GM18868 (cell line): ENCODE data around the gene LCE3E.
"Not testable (repeated sequence)": the region's sequence is repeated elsewhere in the genome, so short reads cannot be mapped to it uniquely, and the experiment has no call there.

Experiments used
- ATAC-seq: cut with Tn5 transposase; IDR thresholded peaks from one replicate; pipeline ENCODE4 v1.9.1; 2021; ENCODE audit warnings: mild to moderate bottlenecking, moderate library complexity; ENCODE audit not compliant: unreplicated experiment

The LCE3E gene, protein sequence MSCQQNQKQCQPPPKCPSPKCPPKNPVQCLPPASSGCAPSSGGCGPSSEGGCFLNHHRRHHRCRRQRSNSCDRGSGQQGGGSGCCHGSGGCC

DNA sequence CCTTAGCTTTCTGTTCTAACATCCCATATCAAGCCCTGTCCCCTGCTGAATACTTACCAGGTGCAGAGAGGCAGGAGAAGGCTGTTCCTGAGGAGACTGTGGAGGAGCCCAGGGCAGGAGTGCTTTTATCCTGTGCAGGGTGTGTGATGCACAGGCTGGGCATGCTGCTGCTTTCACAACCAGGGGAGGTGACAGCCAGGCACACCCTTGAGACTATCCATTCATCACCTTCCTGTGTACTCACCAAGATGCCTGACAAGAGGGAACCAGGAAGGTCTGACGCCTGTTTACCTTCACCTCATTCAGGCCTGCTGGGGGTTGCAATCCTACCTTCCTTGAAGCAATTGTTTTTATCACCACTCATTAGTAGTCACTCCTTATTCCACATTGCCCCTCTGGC, at the start of gene LCE3E:
Gene LCE3E (minus strand): TSS at position 100 of the 400 bp plus-strand sequence. CDS start 572 bp downstream, outside the sequence.
- ATAC-seq, result no peak

DNA sequence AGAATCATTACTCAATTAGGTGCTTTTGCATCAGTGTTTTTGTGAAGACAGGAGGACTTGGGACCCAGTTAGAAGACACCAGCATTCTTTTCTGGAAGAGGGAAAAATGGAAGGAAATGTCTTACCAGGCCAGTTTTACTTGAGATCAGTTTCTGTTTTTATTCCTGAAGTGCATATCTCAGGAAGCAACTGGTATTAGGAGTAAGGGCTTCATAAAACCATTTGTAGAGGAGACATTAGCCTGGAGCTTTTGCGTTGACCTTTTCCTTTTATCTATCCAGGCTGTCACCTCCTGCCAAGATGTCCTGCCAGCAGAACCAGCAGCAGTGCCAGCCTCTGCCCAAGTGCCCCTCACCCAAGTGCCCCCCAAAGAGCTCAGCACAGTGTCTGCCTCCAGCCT, 46.9 kb upstream of the LCE3E start, which contains the start of gene LCE3B:
Gene LCE3B (plus strand): TSS at position 301 of the 400 bp plus-strand sequence. CDS start 0 bp downstream, at position 301.
- no peak for ATAC-seq

DNA sequence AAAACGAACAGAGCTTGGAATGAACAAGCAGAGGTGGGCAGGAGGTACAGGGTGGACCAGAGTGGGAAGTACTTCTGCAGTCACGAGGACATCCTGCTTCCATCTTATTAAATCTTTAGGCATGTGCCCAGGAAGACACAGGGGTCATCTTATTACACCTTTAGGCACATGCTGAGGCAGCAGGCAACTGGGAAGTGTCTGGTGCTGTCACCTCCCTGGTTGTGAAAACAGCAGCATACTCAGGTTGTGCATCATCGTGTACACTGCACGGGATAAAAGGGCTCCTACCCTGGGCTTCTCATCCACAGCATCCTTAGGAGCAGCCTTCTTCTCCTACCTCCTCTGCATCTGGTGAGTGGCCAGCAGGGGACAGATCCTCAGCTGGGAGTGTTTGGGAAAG, 33.4 kb upstream of the LCE3E start, which contains the start of gene LCE3C:
Gene LCE3C (plus strand): TSS at position 301 of the 400 bp plus-strand sequence. CDS start 498 bp downstream, outside the sequence.
- ATAC-seq, result no peak

DNA sequence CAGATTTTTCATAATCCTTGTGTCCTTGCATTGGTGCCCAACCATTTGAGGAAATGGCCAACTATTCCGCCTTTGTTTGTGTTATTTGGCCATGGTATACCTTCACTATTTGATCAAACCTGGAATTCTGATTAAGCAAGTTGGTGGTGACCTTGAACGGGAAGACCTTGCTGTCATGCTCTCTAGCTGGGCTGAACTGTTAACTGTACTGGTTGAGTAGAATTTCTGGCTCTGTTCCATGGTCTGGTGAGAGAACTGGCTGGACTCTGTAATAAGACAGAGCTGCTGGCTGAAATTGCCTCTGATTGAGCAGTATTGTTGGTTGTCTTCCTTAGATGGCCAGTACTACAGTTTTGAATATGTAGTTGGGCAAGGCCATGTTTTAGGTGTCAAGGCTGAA, 30.4 kb upstream of the LCE3E start:
- ATAC-seq, result no peak

DNA sequence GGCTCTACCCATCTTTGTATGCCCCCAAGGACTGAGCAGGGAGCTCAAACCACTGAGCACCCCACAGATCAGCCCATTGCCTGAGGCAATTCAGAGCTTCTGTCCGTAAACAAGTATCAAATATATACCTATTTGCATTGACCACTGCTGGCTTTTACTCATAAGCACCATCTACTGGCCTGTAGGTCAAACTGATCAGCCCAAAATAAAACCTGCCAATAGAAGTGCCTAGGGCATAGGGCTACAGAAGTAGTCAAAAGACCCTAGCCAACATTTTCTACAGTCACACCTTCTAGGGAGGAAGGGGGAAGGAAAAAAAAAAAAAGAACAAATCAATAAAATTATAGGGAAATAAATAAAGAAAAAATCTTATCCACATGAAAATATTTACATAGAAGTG, 19.0 kb upstream of the LCE3E start:
- no peak for ATAC-seq

DNA sequence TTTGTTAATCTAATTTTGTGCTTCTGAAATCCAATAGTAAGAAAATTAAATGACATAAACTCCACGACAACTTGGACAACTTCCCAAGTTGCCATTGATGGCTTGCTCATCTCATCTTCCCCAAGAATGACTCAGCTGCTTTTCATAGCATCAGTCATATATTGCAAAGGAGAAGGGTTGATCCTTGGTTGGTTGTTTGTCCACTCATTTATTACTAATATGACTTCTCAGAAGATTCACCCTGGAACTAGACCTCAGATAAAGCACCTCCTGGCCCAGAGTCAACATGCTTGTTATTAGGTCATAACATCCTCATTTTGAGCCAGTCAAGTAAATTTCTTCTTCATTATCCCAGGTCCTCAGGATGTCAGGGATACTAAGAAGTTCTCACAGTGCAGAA, 16.1 kb upstream of the LCE3E start:
- no peak for ATAC-seq

DNA sequence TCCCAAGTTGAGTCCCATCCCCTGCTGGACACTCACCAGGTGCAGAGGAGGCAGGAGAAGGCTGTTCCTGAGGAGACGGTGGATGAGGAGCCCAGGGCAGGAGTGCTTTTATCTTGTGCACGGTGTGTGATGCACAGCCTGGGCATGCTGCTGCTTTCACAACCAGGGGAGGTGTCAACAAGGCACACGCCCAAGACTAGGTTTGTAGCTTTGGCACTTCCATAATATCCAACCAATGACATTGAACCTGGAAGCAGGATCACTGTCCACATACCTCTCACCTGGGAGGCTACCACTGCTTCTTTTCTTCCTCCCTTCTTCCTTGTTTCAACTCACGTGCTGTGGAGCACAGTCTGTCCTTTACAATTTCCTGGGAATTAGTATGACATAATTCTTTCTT, 13.9 kb upstream of the LCE3E start, which contains the start of gene LCE3D:
Gene LCE3D (minus strand): TSS at position 84 of the 400 bp plus-strand sequence. CDS start 580 bp downstream, outside the sequence.
- ATAC-seq, result no peak

DNA sequence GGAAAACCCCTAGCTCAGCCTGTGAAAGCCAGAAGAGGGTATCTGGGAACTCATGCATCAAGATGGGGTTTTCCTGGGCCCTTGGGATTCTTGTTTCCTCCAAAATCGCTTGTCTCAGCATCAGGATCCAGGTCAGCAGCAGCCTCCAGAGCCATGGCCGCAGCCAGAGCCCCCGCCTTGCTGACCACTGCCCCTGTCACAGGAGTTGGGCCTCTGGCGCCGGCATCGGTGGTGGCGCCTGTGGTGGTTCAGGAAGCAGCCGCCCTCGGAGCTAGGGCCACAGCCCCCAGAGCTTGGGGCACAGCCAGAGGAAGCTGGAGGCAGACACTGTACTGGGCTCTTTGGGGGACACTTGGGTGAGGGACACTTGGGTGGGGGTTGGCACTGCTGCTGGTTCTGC, 12.9 kb upstream of the LCE3E start:
- ATAC-seq, result not testable (repeated sequence)

DNA sequence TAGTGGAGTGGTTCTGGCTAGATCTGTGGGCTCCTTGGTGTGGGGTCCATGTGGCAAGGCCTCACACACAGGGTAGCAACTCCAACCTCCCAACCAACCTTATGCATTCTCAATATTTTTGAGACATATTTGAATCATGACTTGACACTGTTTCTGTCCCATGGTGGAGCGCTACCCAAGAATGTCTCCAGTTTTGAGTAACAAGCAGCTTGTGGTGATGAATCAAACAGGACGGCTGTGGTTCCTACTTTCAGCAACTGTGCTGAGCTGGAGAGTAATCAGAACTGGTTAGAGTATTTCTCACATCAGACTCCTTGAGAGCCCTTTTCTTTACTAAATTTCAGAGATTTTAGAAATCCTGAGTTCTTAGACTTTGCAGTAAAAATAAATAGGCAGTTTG, 10.6 kb upstream of the LCE3E start:
- peak; percentile 64 for ATAC-seq

DNA sequence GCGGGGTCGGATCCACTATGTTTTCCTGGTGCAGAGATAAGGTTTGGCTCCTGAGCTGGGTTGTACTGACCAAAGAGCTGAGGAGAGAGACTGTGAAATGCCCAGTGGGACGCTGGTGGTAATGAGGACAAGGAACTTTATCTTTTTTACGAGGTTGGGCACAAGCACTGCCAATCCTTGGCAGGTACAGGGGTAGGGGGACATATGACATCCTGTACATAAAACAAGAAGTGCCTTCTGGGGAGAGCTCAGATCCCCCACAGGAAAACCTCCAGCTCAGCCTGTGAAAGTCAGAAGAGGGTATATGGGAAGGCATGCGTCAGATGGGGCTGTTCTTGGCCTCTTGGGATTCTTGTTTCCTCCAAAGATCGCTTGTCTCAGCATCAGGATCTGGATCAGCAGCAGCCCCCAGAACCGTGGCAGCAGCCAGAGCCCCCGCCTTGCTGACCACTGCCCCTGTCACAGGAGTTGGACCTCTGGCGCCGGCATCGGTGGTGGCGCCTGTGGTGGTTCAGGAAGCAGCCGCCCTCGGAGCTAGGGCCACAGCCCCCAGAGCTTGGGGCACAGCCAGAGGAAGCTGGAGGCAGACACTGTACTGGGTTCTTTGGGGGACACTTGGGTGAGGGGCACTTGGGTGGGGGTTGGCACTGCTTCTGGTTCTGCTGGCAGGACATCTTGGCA, 905 bp downstream of the LCE3E start:
- no peak for ATAC-seq

DNA sequence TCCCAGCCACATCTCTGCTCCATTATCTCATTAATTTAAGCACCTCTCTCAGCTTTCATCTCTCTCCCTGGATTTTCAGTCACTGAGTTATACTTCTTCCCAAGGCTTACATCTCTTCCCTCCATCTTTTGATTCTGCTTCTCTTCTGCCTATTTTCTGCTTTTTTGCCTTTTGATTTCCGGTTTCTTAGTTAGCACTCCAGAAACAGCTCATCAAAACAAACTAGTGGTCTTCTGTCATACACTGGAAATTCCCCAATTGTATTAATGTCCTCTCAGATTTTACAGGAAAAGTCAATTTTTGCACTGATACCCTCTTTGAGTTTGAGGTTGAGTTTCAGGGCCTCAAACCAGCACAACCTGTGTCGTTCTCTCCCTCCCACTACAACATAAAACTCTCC, 1.5 kb downstream of the LCE3E start:
- no peak for ATAC-seq

DNA sequence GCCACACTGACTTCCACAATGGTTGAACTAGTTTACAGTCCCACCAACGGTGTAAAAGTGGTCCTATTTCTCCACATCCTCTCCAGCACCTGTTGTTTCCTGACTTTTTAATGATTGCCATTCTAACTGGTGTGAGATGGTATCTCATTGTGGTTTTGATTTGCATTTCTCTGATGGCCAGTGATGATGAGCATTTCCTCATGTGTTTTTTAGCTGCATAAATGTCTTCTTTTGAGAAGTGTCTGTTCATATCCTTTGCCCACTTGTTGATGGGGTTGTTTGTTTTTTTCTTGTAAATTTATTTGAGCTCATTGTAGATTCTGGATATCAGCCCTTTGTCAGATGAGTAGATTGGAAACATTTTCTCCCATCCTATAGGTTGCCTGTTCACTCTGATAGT, 18.2 kb downstream of the LCE3E start:
- not testable (repeated sequence) for ATAC-seq

DNA sequence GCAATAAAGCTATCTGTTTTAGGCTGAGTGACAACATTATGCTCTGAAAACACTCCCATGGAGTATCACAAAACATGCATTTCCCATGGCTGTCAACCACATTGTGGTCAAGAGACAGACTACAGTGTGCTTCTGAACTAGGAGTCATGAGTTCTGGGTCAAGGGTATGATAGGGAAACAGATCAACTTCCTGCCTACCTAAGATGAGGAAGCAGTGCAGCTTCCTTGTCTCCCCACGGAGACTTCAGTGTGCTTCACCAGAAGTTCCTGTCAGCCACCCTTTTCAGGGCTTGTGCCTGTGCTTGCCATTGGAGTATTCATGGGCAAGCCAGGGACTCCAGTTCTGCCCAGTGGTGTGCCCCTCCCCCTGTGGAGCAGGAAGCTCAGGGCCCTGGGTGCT, 19.9 kb downstream of the LCE3E start:
- ATAC-seq, result no peak

DNA sequence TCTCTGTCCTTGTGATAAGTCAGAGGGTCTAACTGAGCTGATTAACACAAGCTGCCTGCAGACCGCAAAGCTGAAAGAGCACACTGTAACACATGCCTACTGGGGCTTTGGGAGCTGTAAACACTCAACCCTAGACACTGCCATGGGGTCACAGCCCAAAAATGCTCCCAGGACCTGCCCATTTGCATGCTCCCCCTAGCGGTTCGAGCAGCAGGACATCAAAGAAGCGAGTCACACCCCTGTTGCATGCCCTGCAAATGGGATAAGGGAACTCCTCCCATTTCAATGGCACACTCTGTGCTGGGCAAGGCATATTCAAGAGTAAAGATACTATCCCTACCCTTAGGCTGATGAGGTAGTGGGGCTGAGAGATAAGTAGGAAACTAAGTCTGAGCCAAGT, 22.8 kb downstream of the LCE3E start:
- no peak for ATAC-seq

DNA sequence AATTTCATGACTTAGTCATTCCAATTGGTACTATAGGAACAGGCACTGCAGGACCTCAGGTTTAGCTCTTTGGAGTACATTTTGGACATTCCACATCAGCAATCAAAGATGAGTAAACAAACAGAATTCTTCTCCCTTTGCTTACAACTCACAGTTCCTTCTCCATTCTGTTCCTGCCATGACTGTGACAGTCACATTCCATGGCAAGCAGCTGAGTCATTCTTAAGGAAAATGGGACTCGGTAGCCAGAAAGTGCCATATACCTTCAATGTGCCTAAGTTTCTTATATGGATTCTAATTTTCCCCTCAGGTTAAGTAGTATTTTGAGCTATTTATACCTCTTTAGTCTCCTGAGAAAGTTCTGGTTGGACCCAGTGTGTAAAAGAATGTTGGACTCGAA, 26.7 kb downstream of the LCE3E start:
- no peak for ATAC-seq

DNA sequence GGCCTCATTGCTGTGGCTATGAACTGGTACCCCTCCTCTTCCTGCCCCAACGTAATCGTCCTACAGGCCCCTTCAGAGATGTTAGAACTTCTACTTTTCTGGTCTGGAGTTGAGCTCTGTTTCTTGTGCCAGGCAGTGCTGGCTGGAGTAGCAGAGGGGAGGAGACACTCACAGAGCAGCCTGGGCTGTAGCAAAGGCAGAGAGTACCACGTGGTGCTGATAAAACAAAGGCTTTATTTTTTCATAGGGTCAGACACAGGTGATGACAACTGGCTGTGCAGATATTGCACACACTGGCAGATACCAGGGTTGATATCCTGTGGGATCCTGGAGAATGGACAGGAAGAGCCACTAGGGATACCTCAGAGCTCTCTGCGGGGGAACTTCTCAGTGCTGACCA, 29.1 kb downstream of the LCE3E start:
- ATAC-seq, result no peak

DNA sequence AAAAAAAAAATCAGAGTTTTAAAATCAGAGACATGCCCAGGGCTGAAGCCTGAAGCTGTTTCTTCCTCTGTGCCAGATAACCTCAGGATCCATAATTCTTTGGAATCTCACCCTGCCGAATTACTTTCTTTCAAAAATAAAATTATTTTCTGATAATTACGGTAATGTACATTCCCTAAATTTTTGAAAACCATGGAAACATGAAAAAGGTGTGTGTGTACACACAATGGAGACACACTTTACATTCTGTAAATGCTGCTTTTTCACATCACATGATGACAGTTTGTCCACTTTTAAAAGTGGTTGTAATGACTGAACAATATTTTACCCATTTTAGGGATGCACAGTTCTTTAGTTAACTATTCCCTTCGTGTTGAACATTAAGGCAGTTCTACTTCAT, 30.8 kb downstream of the LCE3E start:
- ATAC-seq, result no peak

DNA sequence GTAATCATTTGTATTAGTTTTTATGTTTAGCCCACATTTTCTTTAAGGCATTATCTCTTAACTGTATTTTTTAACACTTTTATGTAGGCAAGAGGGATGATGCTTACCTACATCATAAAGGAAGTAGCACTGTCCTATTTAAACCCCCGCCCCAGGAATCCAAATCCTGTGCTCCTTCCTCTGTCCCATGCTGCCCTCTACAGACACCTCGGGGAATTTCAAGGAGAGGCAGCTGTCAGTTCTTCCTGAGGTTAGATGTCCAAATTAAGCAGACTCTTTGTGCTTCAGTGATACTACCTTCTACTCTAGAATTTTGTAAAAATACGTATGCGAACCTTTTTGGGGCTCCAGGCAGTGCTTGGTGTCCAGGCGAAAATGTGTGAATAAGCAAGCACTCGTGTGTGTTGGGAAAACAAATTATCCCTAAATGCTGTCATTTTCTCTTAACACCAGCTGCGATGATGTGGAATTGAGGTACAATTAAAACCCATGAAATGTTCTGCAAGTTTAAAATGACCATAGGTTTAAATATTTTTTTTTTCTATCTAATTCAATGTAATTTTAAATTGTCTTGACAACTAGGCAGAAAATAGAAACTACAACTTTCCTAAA, 33.1 kb downstream of the LCE3E start:
- no peak for ATAC-seq

DNA sequence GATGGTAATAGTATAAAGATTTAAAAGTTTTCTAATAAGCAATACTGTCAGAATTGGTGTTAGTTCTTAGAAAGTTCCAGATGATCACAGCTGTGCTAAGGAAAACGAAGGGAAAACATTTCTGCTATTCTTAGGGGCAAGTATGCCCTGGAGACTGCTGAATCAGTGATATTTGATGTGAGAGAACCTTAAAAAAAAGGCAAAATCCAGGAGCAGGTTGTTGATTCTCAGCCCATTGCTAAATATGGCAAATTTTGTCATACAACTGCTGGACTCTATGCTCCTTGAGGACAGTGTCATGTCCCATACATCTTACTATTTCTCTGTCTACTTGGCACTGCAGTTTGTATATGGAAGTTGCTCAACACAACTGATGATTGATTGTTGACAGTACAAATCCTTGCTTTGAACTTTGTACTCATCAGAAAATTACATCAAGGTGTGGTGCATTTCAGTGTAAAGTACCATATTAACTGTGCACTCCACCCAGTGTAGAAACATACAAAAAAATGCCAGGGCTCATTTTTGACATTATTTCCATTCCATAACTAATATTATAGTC, 41.4 kb downstream of the LCE3E start:
- no peak for ATAC-seq

DNA sequence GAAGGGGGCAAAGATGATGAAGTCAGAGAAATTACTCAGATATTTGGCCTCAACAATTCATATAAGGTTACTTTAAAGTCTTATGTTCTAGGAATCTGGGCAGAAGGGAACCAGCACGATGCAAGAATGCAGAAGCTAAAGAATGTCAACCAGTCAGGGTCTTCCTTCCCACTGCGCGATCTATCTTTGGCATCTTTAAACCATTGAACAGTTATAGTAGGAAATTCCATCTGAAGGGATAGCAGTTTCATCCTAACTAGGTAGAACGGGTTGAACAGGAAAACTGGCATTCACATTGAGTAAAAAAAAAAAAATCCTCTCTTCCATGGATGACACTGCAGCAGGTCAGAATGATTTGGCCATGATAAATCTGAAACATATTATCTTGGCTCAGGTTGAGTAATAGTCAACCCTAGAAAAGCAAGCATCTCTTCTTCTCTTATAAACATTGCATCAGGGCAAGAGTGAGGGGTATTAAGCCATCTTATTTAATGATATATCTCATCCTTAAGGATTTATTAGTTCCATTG, 46.0 kb downstream of the LCE3E start:
- ATAC-seq, result no peak

DNA sequence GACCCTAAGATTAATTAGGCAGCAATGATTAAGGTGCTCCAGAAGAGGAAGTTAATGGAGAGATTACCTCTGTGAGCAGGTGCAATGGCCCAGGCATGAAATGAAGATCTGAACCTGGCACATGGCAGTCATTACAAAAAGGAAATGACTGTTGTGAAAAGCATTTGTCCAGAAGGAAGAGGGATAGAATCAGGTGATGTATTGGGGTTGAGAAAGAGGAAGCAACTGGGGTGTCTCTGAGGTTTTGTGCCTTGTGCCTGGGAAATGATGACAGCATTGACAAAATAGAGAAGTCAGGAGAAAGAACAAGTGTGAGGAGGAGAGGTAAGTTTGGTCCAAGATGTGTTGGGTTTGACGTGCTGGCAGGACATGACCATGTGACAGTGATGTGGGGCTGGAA, 46.7 kb downstream of the LCE3E start:
- no peak for ATAC-seq
